Measurements from ENCODE around the gene RPA3.

GRCh38 chr7:7612519-7612918 is 105.9 kb downstream of the RPA3 start:
- TF ChIP-seq CTCF (IDR thresholded peaks at IDR 0.05; ENCODE audit: low read depth, low read length, poor library complexity, severe bottlenecking) (no peak), EZH2phosphoT487 (IDR thresholded peaks at IDR 0.05; ENCODE audit: borderline replicate concordance, low read length) (no peak)

All from DOHH2 (cell line).